Urinary bladder (tissue), 4 donors: Measurements from ENCODE around the gene CLSTN2. TPM values are rescaled to one million over a fixed set of nuclear protein-coding genes. Genes with fewer than 3 reads are reported as not detected.

ENCODE experiments used
- DNase-seq: peaks from one replicate; pipeline ENCODE4 v3.0.0-alpha.2; 2015; ENCODE audit errors: extremely low spot score
- H3K27ac ChIP-seq: one replicate; pipeline ENCODE4 v1.5.1; 2013; ENCODE audit warnings: low read depth, mild to moderate bottlenecking, moderate library complexity
- H3K36me3 ChIP-seq: one replicate; pipeline ENCODE4 v1.6.1; 2013; ENCODE audit warnings: mild to moderate bottlenecking, moderate library complexity; ENCODE audit not compliant: insufficient read depth
- H3K4me1 ChIP-seq: one replicate; pipeline ENCODE4 v1.6.1; 2013; ENCODE audit warnings: mild to moderate bottlenecking, moderate library complexity; ENCODE audit not compliant: insufficient read depth
- H3K4me3 ChIP-seq: one replicate; pipeline ENCODE4 v1.5.1; 2013; ENCODE audit warnings: low read depth, low read length
- WGBS: extraction: QIAGEN DNeasy Blood & Tissue Kit; methylation state at CpG from one replicate; pipeline ENCODE4 v1.1.7; 2013; 5-methylcytosine and 5-hydroxymethylcytosine counted together
- polyA plus RNA-seq: library from polyadenylated mRNA; stranded (reverse); fragments of 200-250 nt; gene quantifications from one replicate; pipeline ENCODE4 v1.2.3, GENCODE V29; 2013
- total RNA-seq: library from RNA; depleted of rRNA; stranded (reverse); fragments of >200 nt; gene quantifications from one replicate; pipeline ENCODE4 v1.2.3, GENCODE V29; 2014
- donor health status: healthy with polysubstance abuse.
- donor health status: healthy.

The CLSTN2 gene
- total and polyA plus RNA-seq, 2 donors: 1.1 to 4.9 TPM

GRCh38 chr3:140122183-140122582 is 187.2 kb downstream of the CLSTN2 start:
- Histone ChIP-seq H3K36me3 (no peaks in the 10 kb centered on the region), H3K4me3 (no peak overlapping the region), H3K27ac (no peak overlapping the region), H3K4me1 (no peaks in the 10 kb centered on the region)
- DNase-seq: no peak
- 21% methylated on average over 3 of the region's 3 CpGs for WGBS

DNA sequence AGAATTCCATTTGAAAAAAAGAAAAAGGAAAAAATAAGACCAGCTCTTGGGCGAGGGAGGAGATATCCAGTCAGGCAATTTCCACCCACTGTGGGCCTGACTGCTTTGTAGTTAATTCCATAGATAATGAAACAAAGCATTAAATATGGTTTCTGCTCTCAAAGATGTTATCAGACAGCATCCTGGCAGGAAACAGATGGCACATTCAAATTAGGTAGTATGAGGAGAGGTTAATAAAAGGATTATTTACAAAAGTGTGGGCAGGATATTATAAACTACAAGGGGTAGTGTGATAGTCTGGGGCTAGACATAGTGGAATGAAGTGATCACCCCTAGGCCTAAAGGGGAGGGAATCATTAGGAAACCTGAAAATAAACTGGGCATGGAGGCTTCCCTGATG is 193.2 kb downstream of the CLSTN2 start:
- DNase-seq: no peak
- Histone ChIP-seq H3K4me3 (no peak overlapping the region), H3K4me1 (no peaks in the 10 kb centered on the region), H3K27ac (no peak overlapping the region), H3K36me3 (no peaks in the 10 kb centered on the region)
- WGBS: 69% methylated on average over 1 of the region's 1 CpG

- no peaks in the 10 kb centered on the region for H3K36me3 ChIP-seq
- DNase-seq: no peak
- WGBS: 68% methylated on average over 5 of the region's 5 CpGs
- H3K4me1 ChIP-seq: no peaks in the 10 kb centered on the region
- H3K4me3 ChIP-seq: no peak overlapping the region
- H3K27ac ChIP-seq: no peak overlapping the region
These were observed 193.6 kb downstream of the CLSTN2 start for GRCh38 chr3:140128631-140129030.

DNA sequence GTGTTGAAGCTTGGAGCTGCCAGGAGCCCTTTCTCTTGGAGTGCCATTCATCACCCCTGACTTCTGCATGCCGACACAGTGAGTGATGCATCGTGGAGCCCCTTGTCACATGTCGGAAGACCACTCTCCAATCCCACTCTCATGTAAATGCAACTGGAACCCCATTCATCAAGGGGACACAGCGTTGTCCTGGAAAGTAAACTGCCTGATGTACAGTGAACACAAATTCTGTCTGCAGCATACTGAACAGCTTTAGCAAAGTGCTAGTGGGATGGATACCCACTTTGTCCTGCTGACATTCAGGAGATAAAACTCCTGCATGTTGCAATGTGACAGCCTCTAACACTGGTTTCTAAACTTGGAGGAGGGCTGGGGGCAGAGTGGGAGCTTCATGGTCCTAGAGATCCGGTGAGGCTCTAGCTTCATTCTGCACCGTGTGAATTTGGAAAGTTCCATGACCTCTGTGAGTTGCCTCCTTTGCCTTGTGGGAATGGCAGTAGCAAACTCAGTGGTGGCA is 194.8 kb downstream of the CLSTN2 start:
- DNase-seq: no peak
- no peak overlapping the region for H3K27ac ChIP-seq
- WGBS: 86% methylated on average over 6 of the region's 6 CpGs
- H3K4me1 ChIP-seq: no peaks in the 10 kb centered on the region
- H3K36me3 ChIP-seq: no peaks in the 10 kb centered on the region
- H3K4me3 ChIP-seq: no peak overlapping the region

DNA sequence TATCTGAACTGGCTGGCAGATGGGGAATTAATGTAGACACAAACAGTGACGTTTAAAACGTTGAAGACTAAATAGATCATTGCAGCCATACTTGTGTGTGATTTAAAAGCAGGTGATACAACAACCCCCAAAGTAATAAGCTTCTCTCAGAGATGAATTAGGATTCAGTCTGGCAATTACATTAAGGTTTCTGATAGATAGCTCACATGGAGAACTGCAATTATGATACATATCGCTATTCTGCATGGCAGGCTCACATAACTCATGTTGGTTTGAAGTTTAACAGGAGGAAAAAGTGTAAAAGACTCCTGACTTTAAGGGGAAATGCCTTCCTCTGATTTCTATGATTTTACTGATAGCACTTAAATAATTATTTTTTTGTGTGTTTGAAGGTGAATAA is 196.9 kb downstream of the CLSTN2 start:
- Histone ChIP-seq H3K4me3 (no peak overlapping the region), H3K27ac (no peak overlapping the region), H3K36me3 (no peaks in the 10 kb centered on the region), H3K4me1 (no peaks in the 10 kb centered on the region)
- DNase-seq: no peak
- 60% methylated on average over 3 of the region's 3 CpGs for WGBS

DNA sequence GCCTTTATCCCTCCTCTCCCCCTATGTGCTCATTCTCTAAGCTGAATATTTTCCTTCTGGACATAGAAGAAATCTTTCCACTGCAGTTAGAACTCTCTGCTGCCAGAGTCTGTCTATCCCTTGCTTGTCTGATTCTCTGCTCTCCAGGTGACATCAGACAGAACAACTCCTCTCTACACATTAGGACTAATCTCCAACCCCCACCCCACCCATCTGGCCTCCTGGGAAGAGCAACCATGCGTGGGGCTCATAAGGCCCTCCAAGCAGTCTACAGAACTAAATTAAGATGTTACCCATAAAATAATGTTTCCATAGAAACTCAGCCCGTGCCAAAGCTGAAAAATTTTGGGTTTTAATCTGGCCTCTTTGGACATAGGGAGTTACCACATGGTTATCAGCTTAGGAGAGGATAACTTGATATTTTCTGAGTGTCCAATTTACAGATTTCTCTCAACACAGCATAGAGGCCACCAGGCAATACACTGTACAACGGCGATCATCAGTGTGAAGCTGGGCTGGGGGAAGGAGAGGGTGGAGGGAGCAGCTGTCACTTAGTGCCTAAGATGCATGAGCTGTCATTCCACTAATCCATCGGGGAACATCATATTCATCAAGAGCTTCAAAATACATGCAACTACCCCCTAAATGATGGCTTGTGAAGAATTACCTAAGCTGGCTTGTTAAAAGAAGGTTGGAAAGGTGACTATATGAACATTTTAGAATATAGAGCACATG is 199.4 kb downstream of the CLSTN2 start:
- Histone ChIP-seq H3K4me1 (no peaks in the 10 kb centered on the region), H3K4me3 (no peak overlapping the region), H3K36me3 (no peaks in the 10 kb centered on the region), H3K27ac (no peak overlapping the region)
- DNase-seq: no peak
- 89% methylated on average over 5 of the region's 5 CpGs for WGBS

- 21% methylated on average over 4 of the region's 4 CpGs for WGBS
- Histone ChIP-seq H3K36me3 (no peaks in the 10 kb centered on the region), H3K27ac (no peak overlapping the region), H3K4me3 (no peak overlapping the region), H3K4me1 (no peaks in the 10 kb centered on the region)
- no peak for DNase-seq
These were observed 200.5 kb downstream of the CLSTN2 start for GRCh38 chr3:140135461-140135860.

DNA sequence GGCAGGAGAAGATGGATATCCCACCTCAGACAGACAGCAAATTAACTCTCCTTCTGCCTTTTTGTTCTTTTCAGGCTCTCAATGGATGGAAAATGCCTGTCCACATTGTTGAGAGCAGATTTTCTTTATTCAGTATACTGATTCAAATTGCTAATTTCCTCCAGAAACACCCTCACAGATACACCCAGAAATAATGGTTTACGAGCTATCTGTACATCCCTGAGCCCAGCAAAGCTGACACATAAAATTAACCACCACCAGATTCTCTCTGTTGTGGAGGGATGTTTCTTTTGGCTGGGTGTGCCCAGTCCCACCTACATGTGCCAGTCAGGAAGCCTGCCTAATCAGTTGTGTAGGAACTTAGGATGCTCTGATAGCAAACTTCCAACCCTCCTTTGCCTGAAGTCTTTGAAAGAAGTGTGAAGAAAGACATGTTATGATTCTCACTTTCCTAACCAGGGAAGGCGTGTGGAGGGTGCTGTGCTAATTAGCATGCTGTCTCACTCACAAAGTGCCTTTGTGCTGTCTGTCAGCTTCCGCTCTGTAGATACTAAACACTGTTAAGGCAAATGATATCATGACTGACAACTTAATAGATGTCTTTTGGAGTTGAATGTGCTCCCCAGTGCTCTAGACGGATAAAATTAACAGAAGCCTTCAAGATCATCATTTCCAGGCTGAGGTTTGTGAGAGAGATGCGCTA is 208.5 kb downstream of the CLSTN2 start:
- H3K4me3 ChIP-seq: no peak overlapping the region
- no peaks in the 10 kb centered on the region for H3K4me1 ChIP-seq
- no peak overlapping the region for H3K27ac ChIP-seq
- no peaks in the 10 kb centered on the region for H3K36me3 ChIP-seq
- no peak for DNase-seq
- 86% methylated on average over 5 of the region's 5 CpGs for WGBS

- 86% methylated on average over 2 of the region's 2 CpGs for WGBS
- Histone ChIP-seq H3K36me3 (no peaks in the 10 kb centered on the region), H3K27ac (no peak overlapping the region)
These were observed 210.5 kb downstream of the CLSTN2 start for GRCh38 chr3:140145528-140145927.

GRCh38 chr3:140146668-140147067 is 211.7 kb downstream of the CLSTN2 start:
- no peaks in the 10 kb centered on the region for H3K36me3 ChIP-seq
- no peak overlapping the region for H3K27ac ChIP-seq
- no peaks in the 10 kb centered on the region for H3K4me1 ChIP-seq
- no peak for DNase-seq
- H3K4me3 ChIP-seq: no peak overlapping the region

More at GRCh38 chr3:140145528-140145927, 210.5 kb downstream of the CLSTN2 start:
- H3K4me1 ChIP-seq: no peaks in the 10 kb centered on the region
- DNase-seq: no peak
- H3K4me3 ChIP-seq: no peak overlapping the region

- no peaks in the 10 kb centered on the region for H3K4me1 ChIP-seq
- H3K36me3 ChIP-seq: no peaks in the 10 kb centered on the region
- no peak overlapping the region for H3K4me3 ChIP-seq
- no peak for DNase-seq
- WGBS: 93% methylated on average over 4 of the region's 4 CpGs
- H3K27ac ChIP-seq: no peak overlapping the region
These were observed 213.0 kb downstream of the CLSTN2 start for GRCh38 chr3:140147965-140148490.

DNA sequence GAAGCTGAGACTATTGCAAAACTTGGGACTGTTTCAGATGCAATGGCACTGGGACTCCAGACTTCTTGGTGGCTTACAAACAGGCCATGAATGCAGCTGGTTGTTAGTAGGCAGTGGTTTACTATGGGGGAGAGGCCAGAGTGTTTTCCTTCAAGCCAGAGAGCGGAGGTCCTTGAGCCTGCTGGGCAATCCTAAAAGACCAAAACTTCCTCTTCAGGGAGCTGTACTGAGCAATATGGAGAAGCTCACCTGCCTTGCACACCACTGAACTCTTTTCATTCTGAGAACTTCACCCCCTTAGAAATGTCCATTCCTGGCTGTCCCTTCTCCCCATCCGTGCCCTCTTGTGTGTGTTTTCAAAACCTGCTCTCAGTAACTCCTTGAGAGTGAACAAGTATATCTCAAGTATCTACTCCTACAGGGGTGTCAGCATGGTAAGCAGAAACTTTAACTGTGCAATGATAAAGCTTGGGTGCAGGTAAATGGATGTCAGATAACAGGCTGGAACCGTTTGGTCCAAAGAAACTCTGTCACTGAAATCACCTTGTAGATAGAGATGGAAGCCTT is 213.9 kb downstream of the CLSTN2 start:
- DNase-seq: no peak

GRCh38 chr3:140151321-140151720 is 216.3 kb downstream of the CLSTN2 start:
- Histone ChIP-seq H3K4me1 (no peaks in the 10 kb centered on the region), H3K4me3 (no peak overlapping the region), H3K27ac (no peak overlapping the region), H3K36me3 (no peaks in the 10 kb centered on the region)
- DNase-seq: no peak
- WGBS: 69% methylated on average over 5 of the region's 5 CpGs

More for the DNA sequence above, 213.9 kb downstream of the CLSTN2 start:
- Histone ChIP-seq H3K4me3 (no peak overlapping the region), H3K27ac (no peak overlapping the region), H3K4me1 (no peaks in the 10 kb centered on the region), H3K36me3 (no peaks in the 10 kb centered on the region)
- WGBS: 89% methylated on average over 3 of the region's 3 CpGs
